ENCODE data around the gene ZG16. TPM values are rescaled to one million over a fixed set of nuclear protein-coding genes. Genes with fewer than 3 reads are reported as not detected.

The ZG16 gene
- total and polyA plus RNA-seq, 2 experiments from 2014 or later, result 2.7 to 3.0 TPM

DNA sequence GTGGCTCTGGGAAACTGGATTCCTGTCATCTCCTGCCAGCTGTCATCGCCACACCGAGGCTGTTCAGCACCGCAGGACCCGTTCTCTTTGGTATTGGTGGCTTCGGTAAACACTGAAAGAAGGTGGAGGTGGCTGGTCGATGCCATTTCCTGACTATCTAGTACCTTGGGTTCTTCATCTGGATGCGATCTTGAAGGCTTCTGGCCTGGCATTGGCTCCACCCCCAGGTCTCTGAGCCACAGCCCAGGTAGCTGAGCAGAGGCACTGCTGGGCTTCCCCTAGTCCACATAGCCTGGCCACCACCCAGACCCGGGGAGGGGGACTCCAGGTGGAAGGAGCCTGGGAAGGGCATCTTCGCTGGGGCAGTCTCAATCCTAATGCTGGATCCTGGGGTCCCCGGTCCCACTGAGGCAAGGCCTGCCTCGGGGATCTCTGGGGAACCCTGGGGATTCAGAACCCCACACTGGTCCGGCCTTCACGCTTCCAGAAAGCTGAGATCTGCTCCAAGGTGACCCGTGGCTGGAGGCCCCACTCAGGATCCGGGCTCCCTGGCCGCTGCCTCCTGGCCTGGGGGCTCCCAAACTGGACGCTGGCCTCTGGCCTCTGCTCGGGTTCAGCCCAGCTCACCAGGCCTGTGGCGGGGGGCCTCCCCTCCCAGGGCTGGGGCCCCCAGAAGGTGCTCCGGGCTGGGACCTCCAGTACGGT is 34.1 kb upstream of the ZG16 start:
- H3K4me3 ChIP-seq, result no peak overlapping the region
- H3K4me1 ChIP-seq (ENCODE audit: insufficient read depth), result peaks cover 20% of the 10 kb centered on the region
- no peaks in the 10 kb centered on the region for H3K27me3 ChIP-seq

DNA sequence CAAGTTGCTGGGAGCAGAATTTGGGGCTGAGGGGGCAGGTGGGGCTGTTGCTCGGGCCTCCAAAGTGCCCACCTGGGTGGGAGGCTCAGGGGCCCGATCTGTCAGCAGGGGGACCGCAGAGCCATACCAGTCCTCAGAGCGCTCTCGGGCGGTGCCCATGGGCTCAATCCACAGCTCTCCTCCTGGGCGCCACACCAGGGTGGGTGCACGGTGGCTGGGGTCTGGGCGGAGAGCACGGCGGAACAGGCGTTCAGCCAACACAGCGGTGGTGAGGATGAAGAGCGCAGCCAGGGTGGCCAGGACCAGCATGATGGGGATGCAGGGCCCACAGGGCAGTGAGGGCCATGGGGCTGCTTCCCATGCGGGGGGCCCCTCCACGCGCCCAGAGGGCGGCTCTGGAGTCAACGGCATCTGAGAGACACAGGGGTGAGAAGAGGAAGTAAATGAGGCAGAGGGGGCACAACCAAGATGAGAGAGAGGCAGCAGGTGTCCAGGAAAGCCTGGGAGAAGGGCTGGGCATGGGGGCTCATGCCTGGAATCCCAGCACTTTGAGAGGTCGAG is 33.4 kb upstream of the ZG16 start:
- Histone ChIP-seq H3K27ac (no peak overlapping the region), H3K4me3 (no peak overlapping the region)
- 95% methylated on average over 11 of the region's 20 CpGs for WGBS (ENCODE audit: low lambda C conversion rate, missing lambda C conversion rate)

More for the DNA sequence above, 34.1 kb upstream of the ZG16 start:
- H3K36me3 ChIP-seq (replicated peaks; ENCODE audit: insufficient read depth, low read depth), result no peaks in the 10 kb centered on the region
- no peak for DNase-seq (ENCODE audit: low spot score)
- no peak overlapping the region for H2AFZ ChIP-seq
- WGBS (ENCODE audit: low lambda C conversion rate, missing lambda C conversion rate), result 93% methylated on average over 21 of the region's 21 CpGs
- no peaks in the 10 kb centered on the region for H3K9me3 ChIP-seq (ENCODE audit: low read depth)
- no peak overlapping the region for H3K4me2 ChIP-seq
- no peaks in the 10 kb centered on the region for H4K20me1 ChIP-seq (ENCODE audit: insufficient read depth, poor library complexity, severe bottlenecking)
- H3K27ac ChIP-seq, result no peak overlapping the region
- no peaks in the 10 kb centered on the region for H3K79me2 ChIP-seq
- TF ChIP-seq EZH2 (IDR thresholded peaks at IDR 0.05; ENCODE audit: borderline replicate concordance) (no peak), EZH2phosphoT487 (IDR thresholded peaks at IDR 0.05; ENCODE audit: low read depth, severe bottlenecking, unreplicated experiment) (no peak)
- TF ChIP-seq, protein P1, sequence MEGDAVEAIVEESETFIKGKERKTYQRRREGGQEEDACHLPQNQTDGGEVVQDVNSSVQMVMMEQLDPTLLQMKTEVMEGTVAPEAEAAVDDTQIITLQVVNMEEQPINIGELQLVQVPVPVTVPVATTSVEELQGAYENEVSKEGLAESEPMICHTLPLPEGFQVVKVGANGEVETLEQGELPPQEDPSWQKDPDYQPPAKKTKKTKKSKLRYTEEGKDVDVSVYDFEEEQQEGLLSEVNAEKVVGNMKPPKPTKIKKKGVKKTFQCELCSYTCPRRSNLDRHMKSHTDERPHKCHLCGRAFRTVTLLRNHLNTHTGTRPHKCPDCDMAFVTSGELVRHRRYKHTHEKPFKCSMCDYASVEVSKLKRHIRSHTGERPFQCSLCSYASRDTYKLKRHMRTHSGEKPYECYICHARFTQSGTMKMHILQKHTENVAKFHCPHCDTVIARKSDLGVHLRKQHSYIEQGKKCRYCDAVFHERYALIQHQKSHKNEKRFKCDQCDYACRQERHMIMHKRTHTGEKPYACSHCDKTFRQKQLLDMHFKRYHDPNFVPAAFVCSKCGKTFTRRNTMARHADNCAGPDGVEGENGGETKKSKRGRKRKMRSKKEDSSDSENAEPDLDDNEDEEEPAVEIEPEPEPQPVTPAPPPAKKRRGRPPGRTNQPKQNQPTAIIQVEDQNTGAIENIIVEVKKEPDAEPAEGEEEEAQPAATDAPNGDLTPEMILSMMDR (IDR thresholded peaks at IDR 0.05; ENCODE audit: poor library complexity), result no peak
- no peaks in the 10 kb centered on the region for H3K9me2 ChIP-seq (replicated peaks; ENCODE audit: insufficient read depth)

DNA sequence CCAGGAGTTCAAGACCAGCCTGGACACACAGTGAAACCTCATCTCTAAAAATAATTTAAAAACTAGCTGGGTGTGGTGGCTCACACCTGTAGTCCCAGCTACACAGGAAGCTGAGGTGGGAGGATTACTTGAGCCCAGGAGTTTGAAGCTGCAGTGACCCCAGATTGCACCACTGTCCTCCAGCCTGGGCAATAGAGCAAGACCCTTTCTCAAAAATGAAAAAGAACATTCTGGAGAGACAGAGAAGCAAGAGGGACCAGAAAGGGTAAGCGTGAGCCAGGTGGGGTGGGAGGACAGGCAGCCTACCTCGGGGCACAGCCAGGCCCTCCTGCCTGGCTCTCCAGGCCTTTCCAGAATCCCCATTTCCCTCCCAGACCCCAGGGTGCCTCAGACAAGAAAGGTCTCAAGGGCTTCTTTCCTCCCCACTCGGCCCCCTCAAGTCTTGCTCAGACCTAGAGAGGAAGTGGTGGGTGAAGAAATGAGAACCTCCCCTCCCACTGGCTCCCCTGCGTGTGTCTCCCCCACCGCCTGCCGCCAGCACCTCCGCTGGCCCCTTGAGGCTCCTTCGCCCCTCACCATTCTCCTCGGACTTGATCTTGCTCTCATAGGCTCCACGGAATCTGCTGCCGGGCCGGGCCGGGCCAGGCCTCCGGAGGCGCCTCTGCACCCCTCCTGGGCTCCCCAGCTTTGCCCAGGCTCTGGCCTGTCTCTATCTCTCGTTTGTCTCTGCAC is 32.8 kb upstream of the ZG16 start:
- TF ChIP-seq, protein P1 (IDR thresholded peaks at IDR 0.05; ENCODE audit: poor library complexity), result no peak

More for the DNA sequence above, 33.4 kb upstream of the ZG16 start:
- Histone ChIP-seq H3K36me3 (replicated peaks; ENCODE audit: insufficient read depth, low read depth) (no peaks in the 10 kb centered on the region), H3K9me3 (ENCODE audit: low read depth) (no peaks in the 10 kb centered on the region), H2AFZ (no peak overlapping the region), H3K4me1 (ENCODE audit: insufficient read depth) (peaks cover 15% of the 10 kb centered on the region), H3K27me3 (no peaks in the 10 kb centered on the region), H3K4me2 (no peak overlapping the region), H3K9me2 (replicated peaks; ENCODE audit: insufficient read depth) (no peaks in the 10 kb centered on the region), H4K20me1 (ENCODE audit: insufficient read depth, poor library complexity, severe bottlenecking) (no peaks in the 10 kb centered on the region), H3K79me2 (no peaks in the 10 kb centered on the region)
- DNase-seq (ENCODE audit: low spot score), result no peak
- TF ChIP-seq, protein P1 (IDR thresholded peaks at IDR 0.05; ENCODE audit: poor library complexity), result no peak
- TF ChIP-seq EZH2phosphoT487 (IDR thresholded peaks at IDR 0.05; ENCODE audit: low read depth, severe bottlenecking, unreplicated experiment), result no peak
- TF ChIP-seq EZH2 (IDR thresholded peaks at IDR 0.05; ENCODE audit: borderline replicate concordance), result no peak

More for the DNA sequence above, 32.8 kb upstream of the ZG16 start:
- no peak overlapping the region for H3K4me2 ChIP-seq
- H4K20me1 ChIP-seq (ENCODE audit: insufficient read depth, poor library complexity, severe bottlenecking), result no peaks in the 10 kb centered on the region
- H3K4me1 ChIP-seq (ENCODE audit: insufficient read depth), result peaks cover 10% of the 10 kb centered on the region
- DNase-seq (ENCODE audit: low spot score), result no peak
- WGBS (ENCODE audit: low lambda C conversion rate, missing lambda C conversion rate), result 85% methylated on average over 16 of the region's 16 CpGs
- H3K9me3 ChIP-seq (ENCODE audit: low read depth), result no peaks in the 10 kb centered on the region
- no peak overlapping the region for H3K27ac ChIP-seq
- H2AFZ ChIP-seq, result no peak overlapping the region
- no peaks in the 10 kb centered on the region for H3K79me2 ChIP-seq
- no peaks in the 10 kb centered on the region for H3K9me2 ChIP-seq (replicated peaks; ENCODE audit: insufficient read depth)
- no peaks in the 10 kb centered on the region for H3K36me3 ChIP-seq (replicated peaks; ENCODE audit: insufficient read depth, low read depth)
- H3K27me3 ChIP-seq, result no peaks in the 10 kb centered on the region
- no peak overlapping the region for H3K4me3 ChIP-seq
